IMR-90 (cell line): ENCODE data around the gene TTLL11.

Experiments used
- NFE2L2 ChIP-seq: fragments of 150-350 bp; IDR thresholded peaks from 2 replicates; pipeline ENCODE4 v1.6.1; 2016; ENCODE audit warnings: low read depth, mild to moderate bottlenecking, low read length
- TF ChIP-seq, protein P1 (sequence below): conservative IDR thresholded peaks from 2 replicates; pipeline ENCODE4 v1.5.1; 2012; ENCODE audit warnings: mild to moderate bottlenecking, low read depth, low read length, improper control_type of control experiment

DNA sequence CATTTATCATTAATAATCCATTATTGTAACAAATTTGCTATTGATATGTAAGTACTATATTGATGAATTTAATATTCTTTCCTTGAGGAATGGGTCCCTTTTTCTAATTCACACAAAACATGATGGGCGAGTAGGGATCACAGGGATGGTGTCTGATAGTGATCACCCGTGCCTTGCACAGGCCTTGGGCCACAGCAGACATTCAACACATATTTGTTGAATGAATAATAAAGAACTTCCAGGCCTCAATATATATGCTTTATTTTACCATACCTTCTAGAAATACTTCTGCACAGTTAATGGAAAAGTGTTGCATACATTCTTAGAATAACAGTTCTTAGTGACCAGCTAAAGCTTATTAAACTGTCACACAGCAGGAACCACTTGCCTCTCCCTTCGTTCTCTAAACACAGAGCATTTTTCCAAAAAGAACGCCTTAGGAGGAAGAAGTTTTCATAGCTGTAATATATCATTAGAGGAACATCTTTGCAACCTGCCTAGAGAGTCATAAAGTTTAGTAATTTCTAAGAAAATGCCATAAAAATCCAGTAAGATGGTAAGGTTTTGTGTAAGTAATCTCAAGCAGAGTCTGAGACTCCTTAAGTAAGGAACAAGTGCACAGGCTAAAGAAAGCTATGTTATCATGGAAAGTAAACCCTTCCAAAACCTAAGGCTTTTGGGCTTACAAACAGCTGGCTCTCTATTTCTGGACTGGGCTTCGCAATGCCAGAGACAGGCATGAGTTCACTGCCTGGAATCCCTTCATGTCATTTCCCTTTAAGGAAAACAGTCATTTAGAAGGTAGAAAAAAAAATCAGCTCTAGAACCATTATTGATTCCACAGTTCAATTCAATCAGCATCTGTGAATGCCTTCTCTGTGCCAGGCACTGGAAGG lies 17.7 kb downstream of the TTLL11 start:
- TF ChIP-seq, protein P1, sequence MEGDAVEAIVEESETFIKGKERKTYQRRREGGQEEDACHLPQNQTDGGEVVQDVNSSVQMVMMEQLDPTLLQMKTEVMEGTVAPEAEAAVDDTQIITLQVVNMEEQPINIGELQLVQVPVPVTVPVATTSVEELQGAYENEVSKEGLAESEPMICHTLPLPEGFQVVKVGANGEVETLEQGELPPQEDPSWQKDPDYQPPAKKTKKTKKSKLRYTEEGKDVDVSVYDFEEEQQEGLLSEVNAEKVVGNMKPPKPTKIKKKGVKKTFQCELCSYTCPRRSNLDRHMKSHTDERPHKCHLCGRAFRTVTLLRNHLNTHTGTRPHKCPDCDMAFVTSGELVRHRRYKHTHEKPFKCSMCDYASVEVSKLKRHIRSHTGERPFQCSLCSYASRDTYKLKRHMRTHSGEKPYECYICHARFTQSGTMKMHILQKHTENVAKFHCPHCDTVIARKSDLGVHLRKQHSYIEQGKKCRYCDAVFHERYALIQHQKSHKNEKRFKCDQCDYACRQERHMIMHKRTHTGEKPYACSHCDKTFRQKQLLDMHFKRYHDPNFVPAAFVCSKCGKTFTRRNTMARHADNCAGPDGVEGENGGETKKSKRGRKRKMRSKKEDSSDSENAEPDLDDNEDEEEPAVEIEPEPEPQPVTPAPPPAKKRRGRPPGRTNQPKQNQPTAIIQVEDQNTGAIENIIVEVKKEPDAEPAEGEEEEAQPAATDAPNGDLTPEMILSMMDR = no peak
- TF ChIP-seq NFE2L2 = no peak
